Subcutaneous adipose tissue (tissue), 4 donors: ENCODE measurements around the gene COL18A1. TPM values are rescaled to one million over a fixed set of nuclear protein-coding genes. Genes with fewer than 3 reads are reported as not detected.

Experiments used
- total RNA-seq, 4 donors: library from RNA; depleted of rRNA; stranded (reverse); fragments of >200 nt; gene quantifications; one replicate each; pipeline ENCODE4 v1.1.0, GENCODE V29; 2016
- TF ChIP-seq, protein P1 (sequence below): fragments of 450-650 bp; IDR thresholded peaks from one replicate; pipeline ENCODE4 v1.5.1; 2016; ENCODE audit warnings: low read depth, mild to moderate bottlenecking, control low read depth, antibody characterized with exemption, moderate library complexity

Gene COL18A1
- total RNA-seq, 4 donors from 2014 or later = 33.4 to 102 (median 66.7) TPM

DNA sequence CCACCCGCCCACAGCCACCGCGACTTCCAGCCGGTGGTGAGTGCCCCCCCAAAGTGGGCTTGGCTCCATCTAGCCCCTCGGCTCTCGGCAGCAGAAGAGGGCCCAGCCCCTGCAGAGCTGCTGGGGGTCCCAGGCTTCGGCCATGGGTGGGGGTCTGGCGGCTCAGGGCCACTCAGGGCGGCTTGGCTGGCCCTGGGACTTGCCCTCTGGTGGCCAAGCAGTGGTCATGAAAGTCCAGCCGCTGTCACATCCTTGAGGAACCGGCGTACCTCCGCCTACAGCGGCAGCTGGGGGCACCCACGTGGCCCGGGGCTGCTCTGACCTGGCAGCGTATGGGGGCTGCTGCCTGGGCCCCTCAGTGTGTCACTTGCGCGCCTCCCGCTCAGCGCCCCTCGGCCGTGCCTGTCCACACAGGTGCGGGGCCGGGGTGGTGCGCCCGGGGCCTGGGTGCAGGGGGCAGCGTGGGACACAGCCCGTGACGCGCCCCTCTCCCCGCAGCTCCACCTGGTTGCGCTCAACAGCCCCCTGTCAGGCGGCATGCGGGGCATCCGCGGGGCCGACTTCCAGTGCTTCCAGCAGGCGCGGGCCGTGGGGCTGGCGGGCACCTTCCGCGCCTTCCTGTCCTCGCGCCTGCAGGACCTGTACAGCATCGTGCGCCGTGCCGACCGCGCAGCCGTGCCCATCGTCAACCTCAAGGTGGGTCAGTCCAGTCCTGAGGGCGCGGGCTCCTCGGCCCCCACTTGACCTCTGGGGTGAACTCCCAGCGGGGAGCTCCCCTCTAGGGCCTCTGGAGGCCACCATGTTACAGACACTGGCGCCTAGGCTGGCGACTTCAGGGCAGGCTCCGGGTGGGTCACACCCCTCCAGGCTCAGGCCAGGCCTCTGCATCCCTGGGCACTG lies 104.9 kb downstream of the COL18A1 start:
- TF ChIP-seq, protein P1, sequence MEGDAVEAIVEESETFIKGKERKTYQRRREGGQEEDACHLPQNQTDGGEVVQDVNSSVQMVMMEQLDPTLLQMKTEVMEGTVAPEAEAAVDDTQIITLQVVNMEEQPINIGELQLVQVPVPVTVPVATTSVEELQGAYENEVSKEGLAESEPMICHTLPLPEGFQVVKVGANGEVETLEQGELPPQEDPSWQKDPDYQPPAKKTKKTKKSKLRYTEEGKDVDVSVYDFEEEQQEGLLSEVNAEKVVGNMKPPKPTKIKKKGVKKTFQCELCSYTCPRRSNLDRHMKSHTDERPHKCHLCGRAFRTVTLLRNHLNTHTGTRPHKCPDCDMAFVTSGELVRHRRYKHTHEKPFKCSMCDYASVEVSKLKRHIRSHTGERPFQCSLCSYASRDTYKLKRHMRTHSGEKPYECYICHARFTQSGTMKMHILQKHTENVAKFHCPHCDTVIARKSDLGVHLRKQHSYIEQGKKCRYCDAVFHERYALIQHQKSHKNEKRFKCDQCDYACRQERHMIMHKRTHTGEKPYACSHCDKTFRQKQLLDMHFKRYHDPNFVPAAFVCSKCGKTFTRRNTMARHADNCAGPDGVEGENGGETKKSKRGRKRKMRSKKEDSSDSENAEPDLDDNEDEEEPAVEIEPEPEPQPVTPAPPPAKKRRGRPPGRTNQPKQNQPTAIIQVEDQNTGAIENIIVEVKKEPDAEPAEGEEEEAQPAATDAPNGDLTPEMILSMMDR = no peak

- TF ChIP-seq, protein P1 = no peak
Observed at GRCh38 chr21:45510466-45510955, 105.5 kb downstream of the COL18A1 start.

GRCh38 chr21:45511007-45511406 lies 106.0 kb downstream of the COL18A1 start:
- TF ChIP-seq, protein P1 = no peak

DNA sequence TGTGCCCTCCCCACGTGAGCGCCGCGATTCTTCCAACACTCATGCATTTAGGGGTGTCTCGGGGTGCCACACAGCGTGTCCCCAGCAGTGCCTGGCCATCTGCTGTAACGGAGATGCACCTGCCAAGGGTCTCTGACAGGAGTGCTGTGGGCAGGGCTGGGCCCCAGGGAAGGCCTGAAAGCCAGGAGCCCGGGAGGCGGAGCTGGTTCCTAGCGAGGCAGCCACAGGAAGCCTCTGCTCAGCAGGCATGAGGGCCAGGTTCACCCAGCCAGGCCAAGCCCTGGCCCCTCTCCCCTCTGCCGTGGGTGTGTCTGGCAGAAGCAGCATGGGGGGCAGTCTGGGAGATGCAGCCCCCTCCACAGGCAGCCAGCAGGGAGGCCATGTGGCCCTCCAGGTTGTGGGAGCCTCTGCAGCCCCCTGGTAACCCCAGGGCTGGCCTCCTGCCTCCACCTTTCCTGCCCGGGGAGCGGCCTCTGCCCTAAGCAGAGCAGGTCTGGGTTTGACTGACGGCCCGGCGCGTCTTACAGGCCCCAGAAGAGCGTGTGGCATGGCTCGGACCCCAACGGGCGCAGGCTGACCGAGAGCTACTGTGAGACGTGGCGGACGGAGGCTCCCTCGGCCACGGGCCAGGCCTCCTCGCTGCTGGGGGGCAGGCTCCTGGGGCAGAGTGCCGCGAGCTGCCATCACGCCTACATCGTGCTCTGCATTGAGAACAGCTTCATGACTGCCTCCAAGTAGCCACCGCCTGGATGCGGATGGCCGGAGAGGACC lies 106.9 kb downstream of the COL18A1 start:
- TF ChIP-seq, protein P1 = no peak

GRCh38 chr21:45512626-45513002 lies 107.6 kb downstream of the COL18A1 start:
- TF ChIP-seq, protein P1 = no peak

GRCh38 chr21:45513003-45513717 lies 108.2 kb downstream of the COL18A1 start:
- TF ChIP-seq, protein P1 = no peak
